Stimulated activated CD8-positive, alpha-beta memory T cell treated with anti-CD3 and anti-CD28 coated beads, Interleukin-4, amount 100 ng/mL, for 1 hour (primary cell): ENCODE data around the gene L3MBTL3.
"Not testable (repeated sequence)": the region's sequence is repeated elsewhere in the genome, so short reads cannot be mapped to it uniquely, and the experiment has no call there.

Experiments
- DNase-seq, 2 donors: peaks; one replicate each; pipeline ENCODE4 v3.0.0-alpha.2; 2020; ENCODE audit warnings: low read depth in 2 of 2, low spot score in 1 of 2

Gene L3MBTL3

DNA sequence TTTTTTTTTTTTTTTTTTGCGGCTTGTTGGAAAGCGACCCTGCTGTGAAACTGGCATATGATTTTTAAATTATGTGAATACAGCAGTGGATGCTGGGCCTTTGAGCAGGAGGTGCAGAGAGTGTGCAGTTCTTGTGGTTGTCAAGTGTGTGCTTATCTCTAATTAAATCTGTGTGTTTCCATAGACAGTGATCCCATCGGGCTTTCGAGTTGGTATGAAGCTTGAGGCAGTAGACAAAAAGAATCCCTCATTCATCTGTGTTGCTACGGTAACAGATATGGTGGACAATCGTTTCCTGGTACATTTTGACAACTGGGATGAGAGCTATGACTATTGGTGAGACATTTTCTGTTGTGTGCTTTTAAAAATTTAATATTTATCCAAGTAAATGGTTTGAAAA is 52.4 kb downstream of the L3MBTL3 start:
- no peak for DNase-seq

DNA sequence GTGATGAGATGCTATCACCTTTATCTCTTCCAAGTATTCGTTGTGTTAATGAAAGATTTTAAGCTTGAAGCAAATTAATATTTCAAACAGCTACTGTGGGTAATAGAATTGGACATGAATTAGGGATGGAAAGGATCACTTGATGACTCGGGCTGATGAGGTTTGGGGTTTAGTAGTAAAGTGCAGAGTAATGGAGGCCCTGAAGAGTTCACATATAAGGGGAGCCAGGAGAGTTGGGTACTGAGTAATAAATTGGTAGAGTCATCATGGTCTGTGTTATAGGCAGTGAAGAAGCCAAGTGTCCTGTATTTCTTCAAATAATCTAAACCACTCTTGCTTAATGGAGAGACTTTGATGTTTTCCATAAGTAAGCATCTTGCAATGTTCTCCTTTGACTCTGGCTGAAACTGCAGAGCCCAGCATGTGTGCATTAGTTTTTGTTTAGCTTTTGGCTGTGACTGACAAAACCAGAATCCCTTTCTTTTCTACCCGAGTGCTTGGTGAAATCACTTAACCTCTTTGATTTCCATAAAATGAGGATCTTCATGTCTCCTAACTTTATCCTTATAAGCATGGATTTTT is 57.6 kb downstream of the L3MBTL3 start:
- DNase-seq, result no peak

DNA sequence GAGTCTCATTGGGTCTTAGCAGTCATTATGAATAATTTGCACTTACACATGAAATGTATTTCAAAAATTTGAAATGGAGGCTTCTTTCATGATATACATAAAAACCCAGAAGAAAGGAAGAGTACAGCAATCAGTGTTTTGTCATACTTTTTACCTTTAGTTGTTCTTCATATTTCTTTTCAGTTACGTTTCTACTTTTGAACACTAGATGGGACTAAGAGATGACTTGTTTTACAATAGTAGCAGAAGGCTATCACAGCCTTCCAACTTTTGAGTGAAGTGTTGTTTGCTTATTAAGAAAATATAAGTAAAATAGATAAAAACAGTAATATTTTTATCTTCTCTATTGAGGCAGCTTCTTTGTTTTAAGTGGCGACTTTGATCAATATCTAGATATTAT is 58.1 kb downstream of the L3MBTL3 start:
- DNase-seq, result no peak

DNA sequence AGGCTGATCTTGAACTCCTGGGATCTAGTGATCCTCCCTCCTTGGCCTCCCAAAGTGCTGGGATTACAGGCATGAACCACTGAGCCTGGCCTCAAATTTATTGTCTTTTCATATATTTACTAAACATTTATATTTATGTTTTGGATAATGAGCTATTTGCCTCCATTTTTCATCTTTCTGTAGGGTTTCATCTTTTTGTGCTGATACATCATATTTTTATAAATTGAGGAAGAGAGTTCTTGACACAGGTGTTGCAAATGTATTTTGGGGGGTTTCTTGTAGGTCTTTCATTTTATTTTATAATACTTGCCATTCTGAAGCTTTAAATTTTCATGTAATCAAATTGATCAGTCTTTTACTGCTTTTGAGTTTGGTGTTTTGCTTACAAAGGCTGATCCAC is 72.4 kb downstream of the L3MBTL3 start:
- no peak for DNase-seq

DNA sequence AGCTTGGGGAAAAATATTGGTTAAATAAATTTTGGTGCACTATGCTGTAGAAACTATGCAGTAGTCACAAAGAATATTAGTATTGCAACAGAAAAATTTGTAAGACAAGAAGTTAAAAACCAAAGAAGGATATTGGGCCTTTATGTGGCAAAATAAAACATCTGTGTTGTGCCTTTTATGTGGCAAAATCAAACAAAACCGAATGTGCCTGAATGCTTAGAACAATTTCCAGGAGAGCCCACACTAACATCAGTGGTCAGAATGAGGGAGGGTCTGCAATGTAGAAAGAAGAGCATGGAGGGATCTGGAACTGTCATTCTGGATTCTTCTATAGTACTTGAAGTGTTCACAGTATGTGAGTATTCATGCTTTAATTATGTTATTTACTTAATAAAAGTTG is 75.2 kb downstream of the L3MBTL3 start:
- DNase-seq, result no peak

DNA sequence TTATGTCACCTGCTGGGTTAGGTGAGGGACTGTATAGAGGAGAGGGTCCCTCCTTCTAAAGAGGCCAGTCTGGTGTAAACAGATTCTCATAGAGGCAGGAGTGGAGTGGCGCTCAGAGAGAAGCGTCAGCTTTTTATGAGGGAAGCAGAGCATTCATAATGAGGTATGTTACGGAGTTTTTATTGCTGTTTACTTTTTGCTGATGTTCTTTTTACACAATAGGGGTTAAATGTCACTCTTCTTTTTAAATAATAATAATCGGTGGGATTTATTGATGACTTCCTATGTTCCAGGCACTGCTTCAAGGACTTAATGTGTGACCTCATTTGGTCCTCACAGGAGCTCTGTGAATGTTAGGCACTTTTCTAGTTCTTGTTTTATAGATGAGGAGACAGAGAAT is 79.9 kb downstream of the L3MBTL3 start:
- DNase-seq, result no peak

DNA sequence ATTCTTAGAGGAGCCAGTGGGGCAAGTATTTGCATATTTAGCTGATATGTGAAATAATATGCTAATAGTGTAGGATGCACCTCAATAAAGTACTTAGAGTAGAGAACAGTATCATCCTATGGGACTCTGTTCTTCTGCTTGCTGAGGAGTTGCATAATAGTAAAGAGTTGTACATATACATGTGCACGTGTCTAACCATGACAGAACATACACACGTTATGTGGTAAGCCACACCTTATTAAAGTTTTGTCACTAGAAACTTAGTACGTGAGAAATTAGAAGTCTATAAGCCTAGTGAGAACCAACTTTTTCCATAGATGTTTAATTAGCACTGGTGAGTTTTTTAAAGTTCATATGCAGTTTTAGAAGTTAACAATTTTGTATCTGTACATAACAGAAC is 80.7 kb downstream of the L3MBTL3 start:
- no peak for DNase-seq

DNA sequence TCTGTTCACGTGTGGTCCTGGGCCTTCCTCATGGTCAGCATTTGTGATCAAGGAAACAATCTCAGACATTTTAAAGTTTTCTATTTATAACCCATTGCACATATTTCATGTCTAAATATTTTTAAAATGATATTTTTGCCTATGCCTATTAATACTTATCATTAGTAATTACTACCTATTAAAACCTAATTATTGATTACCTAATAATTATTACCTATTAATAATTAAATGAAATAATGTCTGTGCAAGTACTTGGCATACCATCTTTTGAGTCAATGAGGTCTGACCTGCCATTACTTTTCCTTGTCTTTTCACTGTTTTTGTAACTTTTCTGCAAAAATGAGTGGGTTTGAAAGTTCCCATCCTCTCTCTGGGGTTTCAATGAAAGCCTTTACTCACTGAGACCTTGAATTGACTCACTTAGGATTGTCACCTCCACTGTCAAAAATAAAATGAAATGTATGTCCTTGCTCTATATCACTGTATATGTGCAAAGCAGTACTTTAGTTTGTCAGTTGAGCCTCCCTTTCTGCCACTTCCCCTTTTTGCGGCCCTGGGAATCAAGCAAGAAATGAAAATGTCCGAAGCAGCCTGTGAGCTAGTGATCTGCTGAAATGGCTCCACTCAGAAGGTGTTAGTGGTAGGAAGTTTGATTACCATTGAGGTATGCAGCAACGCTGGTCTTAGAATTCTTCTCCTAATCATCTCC is 87.8 kb downstream of the L3MBTL3 start:
- no peak for DNase-seq

DNA sequence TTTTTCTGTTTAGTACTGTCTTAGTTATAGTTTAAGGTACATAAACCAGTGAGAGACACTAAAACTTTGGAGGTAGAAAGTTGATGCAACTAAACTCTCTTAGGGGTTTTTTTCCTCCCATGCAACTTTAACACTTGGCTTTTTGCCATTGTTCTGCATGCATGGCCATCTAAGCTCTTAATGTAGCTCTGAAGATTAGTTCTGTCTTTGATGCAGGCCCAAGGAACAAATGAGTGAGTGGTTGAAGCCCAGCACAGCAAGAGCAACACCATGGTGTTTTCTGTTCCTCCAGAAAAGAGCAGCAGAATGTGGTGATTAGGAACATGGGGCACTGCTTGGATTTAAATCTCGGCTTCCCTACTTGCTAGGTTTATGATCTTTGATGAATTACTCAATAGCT is 89.3 kb downstream of the L3MBTL3 start:
- DNase-seq, result no peak

DNA sequence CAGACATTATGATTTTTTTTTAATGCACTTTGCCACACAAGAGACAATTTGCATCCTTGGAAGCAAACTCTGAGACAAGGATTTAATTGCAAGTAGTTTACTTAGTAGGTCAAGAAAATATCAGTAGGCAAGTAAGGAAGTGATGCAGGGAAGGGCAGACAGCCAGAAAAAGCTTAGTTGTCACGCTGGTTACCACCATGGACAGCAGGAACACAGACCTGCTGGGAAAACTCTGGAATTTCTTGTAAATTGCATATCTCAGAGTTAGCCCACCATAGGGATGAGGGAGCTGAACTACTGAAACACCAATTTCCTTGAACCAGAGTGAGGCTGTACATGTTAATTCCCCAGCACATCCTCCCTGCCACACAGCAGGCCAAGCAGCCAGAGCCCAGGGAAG is 92.7 kb downstream of the L3MBTL3 start:
- no peak for DNase-seq

DNA sequence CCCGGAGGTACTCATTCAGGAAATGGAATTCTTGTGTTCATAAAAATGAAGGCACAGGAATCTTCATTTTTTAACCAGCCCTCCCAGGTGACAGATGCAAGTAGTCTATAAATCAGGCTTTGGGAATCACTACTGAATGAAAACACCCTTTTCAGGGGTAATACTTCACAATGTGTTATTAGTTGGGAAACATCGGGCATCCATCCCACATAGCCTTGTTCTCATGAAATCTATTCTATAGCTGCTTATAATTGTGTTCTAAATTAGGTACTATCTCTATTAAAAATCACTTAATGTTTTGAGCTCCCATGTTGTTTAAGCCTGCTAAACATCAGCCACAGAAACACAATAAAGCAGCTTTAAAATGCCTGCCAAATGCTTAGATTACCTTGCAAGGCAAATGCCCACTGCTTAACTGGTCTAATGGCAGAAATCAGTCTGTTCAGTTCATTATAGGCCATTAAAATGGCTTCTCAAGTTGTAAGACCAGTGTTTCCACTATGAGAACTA is 94.9 kb downstream of the L3MBTL3 start:
- no peak for DNase-seq

DNA sequence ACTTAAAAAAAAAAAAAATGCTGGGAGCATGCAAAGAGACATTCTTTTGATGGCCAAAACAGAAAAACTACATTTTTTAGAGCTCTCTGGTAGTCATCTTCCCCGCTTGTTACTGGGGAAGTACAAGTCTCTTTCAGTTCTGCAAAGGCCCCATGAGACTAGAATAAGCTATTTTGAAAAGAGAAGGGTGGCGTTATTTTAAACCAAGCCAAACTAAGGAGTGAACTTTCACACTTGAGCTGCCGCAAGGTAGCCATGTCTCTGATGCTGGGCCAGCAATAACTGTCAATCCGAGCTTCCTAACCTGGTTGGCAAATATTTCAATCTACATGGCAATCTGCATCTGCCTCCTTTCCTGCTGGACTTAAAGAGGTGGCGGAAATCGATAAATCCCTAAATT is 96.7 kb downstream of the L3MBTL3 start:
- DNase-seq, result no peak

DNA sequence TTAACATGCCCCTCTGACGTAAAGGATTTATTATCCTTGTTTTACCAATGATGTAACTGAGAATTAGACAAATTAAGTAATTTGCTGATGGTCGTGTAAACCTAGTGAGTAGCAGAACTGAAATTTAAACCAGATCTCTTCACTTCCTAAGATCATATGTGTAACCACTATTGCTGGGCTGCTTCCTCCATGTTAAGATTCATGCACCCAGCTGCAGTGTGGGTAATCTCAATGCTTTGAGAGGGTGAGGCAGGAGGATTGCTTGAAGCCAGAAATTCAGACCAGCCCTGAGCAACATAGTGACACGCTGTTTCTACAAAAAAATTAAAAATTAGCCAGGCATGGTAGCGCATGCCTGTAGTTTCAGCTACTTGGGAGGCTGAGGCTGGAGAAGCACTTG is 97.9 kb downstream of the L3MBTL3 start:
- no peak for DNase-seq

DNA sequence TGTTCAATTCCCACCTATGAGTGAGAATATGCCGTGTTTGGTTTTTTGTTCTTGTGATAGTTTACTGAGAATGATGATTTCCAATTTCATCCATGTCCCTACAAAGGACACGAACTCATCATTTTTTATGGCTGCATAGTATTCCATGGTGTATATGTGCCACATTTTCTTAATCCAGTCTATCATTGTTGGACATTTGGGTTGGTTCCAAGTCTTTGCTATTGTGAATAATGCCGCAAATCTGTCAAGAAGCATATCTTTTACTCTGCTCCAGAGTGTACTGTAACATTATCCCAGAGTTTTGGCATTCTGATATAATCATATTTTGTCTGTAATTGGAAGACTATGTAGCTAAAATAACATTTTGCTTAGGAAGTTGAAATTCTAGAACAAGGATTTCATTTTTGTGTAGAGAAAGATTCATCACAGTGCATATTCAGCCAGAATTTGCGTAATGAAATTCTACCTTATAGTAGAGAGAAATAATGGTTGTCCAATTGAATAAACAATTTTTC is 98.9 kb downstream of the L3MBTL3 start:
- DNase-seq, result not testable (repeated sequence)

DNA sequence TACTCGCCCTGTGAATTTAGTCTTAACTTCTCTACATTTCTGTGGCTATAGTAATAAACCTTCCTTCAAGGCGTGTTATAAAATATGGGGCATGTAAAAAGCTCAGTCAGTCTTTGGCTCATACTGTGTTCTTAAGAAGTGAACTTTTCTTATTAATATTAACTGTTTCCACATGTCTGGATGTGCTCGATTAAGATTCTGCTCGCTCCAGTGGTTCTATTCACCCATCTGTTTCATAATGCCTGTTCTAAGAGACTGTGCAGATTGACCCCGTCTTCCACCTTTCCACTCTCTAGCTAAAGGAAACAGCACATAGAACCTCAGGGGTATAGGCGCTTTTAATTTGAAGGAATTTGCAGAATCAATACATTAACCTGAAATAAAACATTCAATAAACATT is 99.9 kb downstream of the L3MBTL3 start:
- DNase-seq, result no peak

DNA sequence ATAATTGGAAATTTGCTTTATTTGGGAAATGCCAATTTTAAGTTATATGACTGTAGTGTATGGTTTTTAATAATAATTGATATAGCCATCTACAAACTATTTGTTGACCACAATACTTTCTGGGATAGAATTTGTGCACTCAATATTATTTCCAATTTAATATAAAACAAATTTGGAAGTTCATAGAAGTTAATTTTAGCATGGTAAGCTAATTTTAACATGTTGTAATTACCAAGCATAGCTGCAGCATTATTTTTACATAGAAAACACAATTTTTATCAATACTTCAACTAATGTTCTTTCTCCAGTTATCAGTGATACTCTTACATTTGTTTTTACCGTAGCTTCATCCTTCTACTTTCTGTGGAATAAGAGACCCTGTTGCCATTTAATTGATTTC is 100.8 kb downstream of the L3MBTL3 start:
- no peak for DNase-seq

DNA sequence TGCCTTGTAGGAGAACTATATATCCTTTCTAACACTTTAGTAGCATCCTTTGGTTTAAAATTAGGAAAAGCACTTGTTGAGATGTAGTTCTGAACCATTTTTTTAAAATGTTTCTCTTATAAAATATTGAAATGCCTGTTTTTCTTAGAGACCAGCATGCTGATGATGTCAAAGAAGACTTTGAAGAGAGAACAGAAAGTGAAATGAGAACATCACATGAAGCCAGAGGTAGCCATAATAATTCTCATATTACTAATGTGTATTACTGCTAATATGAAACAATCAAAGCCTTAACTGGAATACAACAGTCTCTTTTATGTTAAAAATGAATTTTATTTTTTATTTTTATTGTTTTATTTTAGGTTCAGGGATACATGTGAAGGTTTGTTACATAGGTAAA is 102.3 kb downstream of the L3MBTL3 start:
- no peak for DNase-seq

DNA sequence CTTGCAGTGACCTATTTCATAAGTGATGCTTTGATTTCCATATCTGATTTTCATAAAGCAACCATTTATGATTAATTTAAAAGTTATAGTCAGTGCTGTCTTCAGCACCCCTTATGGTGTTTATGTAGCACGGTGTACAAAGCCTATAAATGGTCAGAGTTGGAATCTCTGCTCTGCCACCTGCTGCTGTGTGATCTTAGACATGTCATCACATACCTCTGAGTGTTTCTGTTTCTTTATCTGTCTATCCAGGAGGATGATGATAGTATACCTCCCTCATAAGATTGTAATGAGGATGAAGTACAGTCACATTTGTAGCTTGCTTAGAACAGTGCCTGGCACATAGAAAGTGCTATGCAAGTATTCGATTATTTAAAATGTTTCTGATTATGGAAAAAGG is 103.9 kb downstream of the L3MBTL3 start:
- no peak for DNase-seq

DNA sequence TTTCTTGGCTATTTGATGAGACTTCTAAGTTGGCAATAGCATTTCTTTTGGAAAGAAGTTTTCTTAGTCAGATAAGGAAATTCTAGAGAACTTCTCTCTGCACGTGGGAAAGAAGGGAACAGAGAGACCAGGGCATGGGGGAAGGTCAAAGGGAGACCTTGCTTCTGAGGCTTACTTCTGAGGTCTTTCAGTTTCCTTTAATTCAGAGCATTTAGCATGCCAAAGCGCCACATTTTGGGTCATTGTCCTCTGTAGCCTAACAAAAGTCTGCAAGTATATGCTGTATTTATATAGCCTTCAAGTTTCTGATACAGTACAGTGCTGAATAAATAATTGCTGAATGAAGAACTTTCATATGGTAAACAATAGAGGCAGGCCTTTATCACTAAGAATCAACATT is 108.8 kb downstream of the L3MBTL3 start:
- DNase-seq, result no peak

DNA sequence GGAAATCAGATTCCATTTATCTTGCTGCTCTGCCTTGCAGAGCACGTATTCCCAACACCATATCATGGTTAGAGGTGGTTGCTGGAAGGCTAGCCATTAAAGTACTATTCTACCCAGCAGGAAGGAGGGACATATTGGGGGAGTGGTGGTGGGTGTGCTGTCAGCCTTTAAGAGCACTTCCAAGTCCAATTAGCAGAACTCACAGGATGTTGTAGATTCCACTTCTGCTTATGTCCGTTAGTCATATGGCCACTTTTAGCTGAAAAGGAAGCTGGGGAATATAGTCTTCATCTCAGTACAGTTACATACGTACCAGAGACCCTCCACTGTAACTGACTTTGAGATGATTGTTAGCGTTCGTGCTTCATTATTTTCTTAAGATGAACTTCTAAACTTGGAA is 109.9 kb downstream of the L3MBTL3 start:
- no peak for DNase-seq

DNA sequence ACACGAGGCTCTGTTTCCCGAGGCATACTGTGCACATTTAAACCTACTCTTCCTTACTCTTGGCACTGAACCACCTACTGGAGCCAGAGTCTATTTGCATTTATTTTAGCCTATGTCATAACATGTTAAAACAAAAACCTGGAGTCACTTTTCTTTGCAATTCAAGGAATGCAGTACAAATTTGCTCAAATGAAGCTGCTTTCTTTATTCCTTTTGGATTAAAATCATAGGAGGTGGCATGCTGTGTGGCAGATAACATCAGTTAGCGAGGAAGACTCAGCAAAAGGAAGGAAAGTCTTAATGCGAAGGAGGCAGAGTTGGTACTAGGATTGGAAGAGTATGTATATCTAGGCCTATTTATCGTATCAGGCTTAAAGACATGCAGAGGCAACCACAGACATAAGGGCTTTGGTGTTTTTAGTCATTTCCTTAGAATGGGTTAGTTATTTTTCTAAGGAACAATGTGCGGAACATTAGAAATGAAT is 111.4 kb downstream of the L3MBTL3 start:
- DNase-seq, result no peak

DNA sequence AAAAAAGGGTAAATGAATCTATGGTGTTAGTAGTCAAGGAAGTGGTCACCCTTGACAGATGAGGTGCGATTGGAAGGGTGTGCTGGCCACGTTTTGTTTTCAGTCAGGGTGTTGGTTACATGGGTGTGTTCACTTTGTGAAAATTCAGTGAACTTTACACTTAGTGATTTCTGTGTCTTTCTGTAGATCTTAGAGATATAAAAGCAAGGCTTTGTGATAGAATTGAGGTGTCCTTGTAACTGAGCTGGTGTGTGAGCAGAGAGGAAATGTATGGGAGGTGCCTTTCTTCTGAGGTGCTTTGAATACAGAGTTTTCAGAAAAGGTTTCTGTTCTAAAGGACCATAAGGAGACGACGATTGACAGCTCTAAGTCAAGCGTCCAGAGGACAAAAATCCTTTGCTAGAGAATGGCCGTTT is 113.9 kb downstream of the L3MBTL3 start:
- peak; percentile 13 to 25 for DNase-seq

DNA sequence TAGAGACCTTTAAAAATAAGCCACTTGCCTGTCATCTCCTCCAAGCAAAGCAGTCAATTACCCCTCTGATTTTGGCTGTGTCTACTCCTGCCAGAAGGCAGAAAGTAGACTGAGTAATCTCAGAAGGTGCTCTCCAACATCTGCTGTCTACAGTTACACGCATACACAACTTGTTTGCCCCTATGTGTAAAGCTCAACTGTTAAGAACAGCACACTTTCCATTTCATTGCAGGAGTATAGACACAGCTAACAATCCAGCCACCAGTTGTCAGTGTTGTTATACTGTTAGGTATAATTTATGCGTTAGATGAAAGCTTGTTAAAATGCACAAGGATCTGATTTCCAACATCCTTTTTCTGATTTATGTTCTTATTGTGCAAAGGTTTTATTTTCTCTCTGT is 116.2 kb downstream of the L3MBTL3 start:
- no peak for DNase-seq
